Measurements from ENCODE around the gene TCF7L1.
A peak's percentile ranks its signal among the peaks of the same experiment; 100 is the strongest.

Gene TCF7L1

DNA sequence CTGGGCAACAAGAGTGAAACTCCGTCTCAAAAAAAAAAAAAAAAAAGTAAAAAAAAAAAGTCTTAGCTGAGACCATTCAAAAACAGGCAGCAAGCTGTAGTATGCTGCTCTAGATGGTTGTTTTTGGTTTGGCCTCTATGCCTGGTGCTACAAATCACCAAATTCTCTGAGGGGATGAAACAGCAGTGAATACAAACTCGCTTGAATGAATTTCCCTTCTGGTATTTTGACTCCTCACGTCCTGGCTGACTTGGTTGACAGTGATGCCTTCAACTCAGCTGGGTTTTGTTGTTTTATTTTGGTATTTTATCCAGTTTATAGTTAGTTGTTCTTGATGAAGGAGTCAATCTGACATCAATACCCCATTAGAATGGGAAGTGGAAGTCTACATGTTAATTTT lies 3.3 kb upstream of the TCF7L1 start:
- H3K4me2 ChIP-seq: no peak overlapping the region
- peaks cover 0 to 13% (median 10%) of the 10 kb centered on the region in 11 experiments; a peak in 15 of 22 replicates for H4K20me1 ChIP-seq
- 0 out of 22 replicates have a peak, but pooled peaks cover 0 to 5% (median 0%) of the 10 kb centered on the region in 11 experiments for H3K9me3 ChIP-seq (replicated peaks in 1 of 11)
- peaks cover 13 to 21% (median 18%) of the 10 kb centered on the region in 10 experiments for H3K4me1 ChIP-seq
- peaks cover 30 to 40% (median 35%) of the 10 kb centered on the region in 11 experiments for H3K27me3 ChIP-seq
- no peak overlapping the region for H3K4me3 ChIP-seq
- H3K27ac ChIP-seq: no peak overlapping the region
- no peak for TF ChIP-seq Cebpa-rat (IDR thresholded peaks at IDR 0.05)
- H3K36me3 ChIP-seq: no peaks in the 10 kb centered on the region
- H3K9ac ChIP-seq: no peak overlapping the region

DNA sequence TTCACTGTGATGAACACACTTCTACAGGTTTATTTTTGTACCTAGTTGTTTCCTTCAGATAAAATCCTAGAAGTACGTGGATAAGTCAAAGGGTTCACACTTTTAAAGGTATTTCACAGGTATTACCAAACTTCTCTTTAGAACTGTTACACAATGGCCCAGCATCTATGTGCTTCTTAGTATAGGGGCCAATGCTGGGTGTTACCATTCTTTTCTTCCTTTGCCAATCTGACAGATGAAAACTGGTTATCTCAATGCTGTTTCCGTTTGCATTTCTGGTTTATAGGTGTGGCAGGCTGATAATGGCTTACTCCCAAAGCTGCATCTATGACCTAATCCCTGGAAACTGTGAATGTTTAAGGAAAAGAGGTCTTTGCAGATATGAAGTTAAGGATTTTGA lies 2.8 kb upstream of the TCF7L1 start:
- 0 out of 22 replicates have a peak, but pooled peaks cover 0 to 5% (median 0%) of the 10 kb centered on the region in 11 experiments for H3K9me3 ChIP-seq (replicated peaks in 1 of 11)
- H3K36me3 ChIP-seq: no peaks in the 10 kb centered on the region
- H3K4me1 ChIP-seq: peaks cover 13 to 21% (median 18%) of the 10 kb centered on the region in 10 experiments
- no peak for TF ChIP-seq Cebpa-rat (IDR thresholded peaks at IDR 0.05)
- H3K27ac ChIP-seq: no peak overlapping the region
- H3K4me3 ChIP-seq: no peak overlapping the region
- H4K20me1 ChIP-seq: peaks cover 0 to 19% (median 15%) of the 10 kb centered on the region in 11 experiments; a peak in 15 of 22 replicates
- H3K9ac ChIP-seq: no peak overlapping the region
- H3K27me3 ChIP-seq: peaks cover 36 to 45% (median 40%) of the 10 kb centered on the region in 11 experiments
- H3K4me2 ChIP-seq: no peak overlapping the region

DNA sequence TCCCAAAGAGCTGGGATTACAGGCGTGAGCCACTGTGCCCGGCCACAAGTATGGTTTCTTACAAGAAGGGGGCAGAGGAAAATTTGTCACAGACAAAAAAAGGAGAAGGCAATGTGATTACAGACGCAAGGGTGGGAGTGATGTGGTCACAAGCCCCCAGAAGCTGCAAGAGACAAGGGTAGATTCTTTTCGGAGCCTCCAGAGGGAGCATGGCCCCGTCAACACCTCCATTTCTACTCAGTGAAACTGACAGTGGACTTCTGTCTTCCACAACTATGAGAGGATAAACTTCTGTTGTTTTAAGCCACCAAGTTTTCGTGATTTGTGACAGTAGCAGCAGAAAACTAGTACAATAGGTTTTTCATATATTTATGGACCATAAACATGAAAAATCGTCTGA lies 2.1 kb upstream of the TCF7L1 start:
- Histone ChIP-seq H3K4me3 (no peak overlapping the region), H3K4me1 (peaks cover 13 to 21% (median 18%) of the 10 kb centered on the region in 10 experiments), H3K36me3 (no peaks in the 10 kb centered on the region), H4K20me1 (peaks cover 0 to 23% (median 15%) of the 10 kb centered on the region in 11 experiments; a peak in 15 of 22 replicates), H3K27me3 (peaks cover 43 to 52% (median 47%) of the 10 kb centered on the region in 11 experiments), H3K9me3 (replicated peaks in 1 of 11) (0 out of 22 replicates have a peak, but pooled peaks cover 0 to 5% (median 0%) of the 10 kb centered on the region in 11 experiments), H3K27ac (no peak overlapping the region), H3K9ac (no peak overlapping the region), H3K4me2 (no peak overlapping the region)
- no peak for TF ChIP-seq Cebpa-rat (IDR thresholded peaks at IDR 0.05)

DNA sequence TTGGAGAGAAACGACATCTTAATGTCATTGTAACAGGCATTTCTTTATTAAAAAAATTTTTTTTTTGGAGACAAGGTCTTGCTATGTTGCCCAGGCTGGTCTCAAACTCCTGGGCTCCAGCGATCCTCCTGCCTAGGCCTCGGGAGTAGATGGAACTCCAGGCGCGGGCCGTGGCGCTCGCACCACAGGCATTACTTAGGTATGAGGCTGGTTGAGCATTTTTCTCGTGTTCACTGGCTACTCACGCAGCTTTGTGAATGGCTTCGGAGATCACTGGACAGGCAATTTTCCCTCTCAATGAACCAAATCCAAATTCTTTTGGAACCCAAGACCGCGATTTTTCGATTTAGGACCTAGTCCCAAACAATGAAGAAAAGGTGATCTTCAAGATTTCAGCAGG lies 795 bp upstream of the TCF7L1 start:
- Histone ChIP-seq H3K27me3 (peaks cover 47 to 64% (median 58%) of the 10 kb centered on the region in 11 experiments), H3K36me3 (no peaks in the 10 kb centered on the region), H3K4me1 (peaks cover 13 to 21% (median 18%) of the 10 kb centered on the region in 10 experiments), H3K9ac (peak overlapping the region in 8 of 11 experiments; percentile 45 to 70 (median 66); a peak in 12 of 22 replicates), H3K4me3 (peak overlapping the region; percentile 64 to 81 (median 70)), H4K20me1 (peaks cover 0 to 26% (median 15%) of the 10 kb centered on the region in 11 experiments; a peak in 15 of 22 replicates), H3K4me2 (peak overlapping the region; percentile 77 to 98 (median 95)), H3K9me3 (replicated peaks in 1 of 11) (0 out of 22 replicates have a peak, but pooled peaks cover 0 to 5% (median 0%) of the 10 kb centered on the region in 11 experiments), H3K27ac (no peak overlapping the region)
- TF ChIP-seq Cebpa-rat (IDR thresholded peaks at IDR 0.05): no peak

DNA sequence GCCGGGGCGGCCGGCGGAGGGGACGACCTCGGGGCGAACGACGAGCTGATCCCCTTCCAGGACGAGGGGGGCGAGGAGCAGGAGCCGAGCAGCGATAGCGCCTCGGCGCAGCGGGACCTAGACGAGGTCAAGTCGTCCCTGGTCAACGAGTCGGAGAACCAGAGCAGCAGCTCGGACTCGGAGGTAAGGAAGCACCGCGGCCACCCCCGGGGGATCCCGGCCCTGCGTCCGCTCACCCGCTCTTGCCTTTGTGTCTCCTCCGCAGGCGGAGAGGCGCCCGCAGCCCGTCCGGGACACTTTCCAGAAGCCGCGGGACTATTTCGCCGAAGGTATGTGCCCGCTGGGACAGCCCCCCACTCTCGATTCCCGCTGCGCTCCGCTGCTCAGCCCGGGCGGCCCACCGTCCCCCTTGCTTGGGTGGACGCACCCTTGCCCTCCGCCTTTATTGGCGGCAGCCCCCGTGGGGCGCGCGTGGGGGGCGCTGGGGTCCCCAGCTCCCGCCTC lies 611 bp downstream of the TCF7L1 start:
- H3K27me3 ChIP-seq: peaks cover 47 to 69% (median 61%) of the 10 kb centered on the region in 11 experiments
- peaks cover 0 to 26% (median 15%) of the 10 kb centered on the region in 11 experiments; a peak in 15 of 22 replicates for H4K20me1 ChIP-seq
- peak overlapping the region; percentile 64 to 81 (median 70) for H3K4me3 ChIP-seq
- peak overlapping the region; percentile 77 to 98 (median 95) for H3K4me2 ChIP-seq
- H3K36me3 ChIP-seq: no peaks in the 10 kb centered on the region
- H3K27ac ChIP-seq: peak overlapping the region in 1 of 11 experiments; percentile 25; a peak in 1 of 22 replicates
- TF ChIP-seq Cebpa-rat (IDR thresholded peaks at IDR 0.05): no peak
- H3K4me1 ChIP-seq: peaks cover 13 to 21% (median 18%) of the 10 kb centered on the region in 10 experiments
- H3K9me3 ChIP-seq (replicated peaks in 1 of 11): no peaks in the 10 kb centered on the region
- peak overlapping the region; percentile 45 to 70 (median 66) for H3K9ac ChIP-seq

DNA sequence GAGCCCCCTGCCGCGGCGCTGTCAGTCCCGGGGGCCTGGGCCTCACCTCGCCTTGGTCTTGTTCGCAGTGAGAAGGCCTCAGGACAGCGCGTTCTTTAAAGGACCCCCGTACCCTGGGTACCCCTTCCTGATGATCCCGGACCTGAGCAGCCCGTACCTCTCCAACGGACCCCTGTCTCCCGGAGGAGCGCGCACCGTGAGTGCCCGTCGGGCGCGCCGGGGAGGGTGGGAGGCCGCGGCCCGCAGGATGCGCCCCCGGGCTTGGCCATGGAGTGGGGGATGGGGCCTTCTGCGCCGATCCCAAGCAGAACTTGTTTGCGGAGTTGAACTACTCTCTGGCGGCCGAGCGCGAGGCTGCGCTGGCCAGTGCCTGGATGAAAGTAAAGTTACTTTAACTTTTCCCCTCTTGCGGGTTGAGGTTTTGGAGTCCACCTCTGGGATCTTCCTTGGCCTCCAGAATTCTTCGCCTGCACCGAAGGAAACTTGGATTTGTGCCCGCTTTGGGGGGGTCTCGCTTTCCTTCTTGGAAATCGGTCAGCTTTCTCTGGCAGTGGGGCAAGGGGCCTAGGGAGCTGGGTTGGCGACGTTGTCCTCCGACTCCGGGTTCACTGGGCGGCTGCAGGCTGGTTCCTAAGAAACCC lies 1.2 kb downstream of the TCF7L1 start:
- TF ChIP-seq Cebpa-rat (IDR thresholded peaks at IDR 0.05): no peak
- H3K9ac ChIP-seq: peak overlapping the region in 8 of 11 experiments; percentile 57 to 70 (median 67); a peak in 12 of 22 replicates
- H3K9me3 ChIP-seq (replicated peaks in 1 of 11): no peaks in the 10 kb centered on the region
- peaks cover 0 to 26% (median 15%) of the 10 kb centered on the region in 11 experiments; a peak in 15 of 22 replicates for H4K20me1 ChIP-seq
- H3K27me3 ChIP-seq: peaks cover 47 to 69% (median 61%) of the 10 kb centered on the region in 11 experiments
- H3K27ac ChIP-seq: peak overlapping the region in 1 of 11 experiments; percentile 25; a peak in 1 of 22 replicates
- H3K4me2 ChIP-seq: peak overlapping the region; percentile 77 to 98 (median 95)
- no peaks in the 10 kb centered on the region for H3K36me3 ChIP-seq
- H3K4me3 ChIP-seq: peak overlapping the region; percentile 64 to 81 (median 70)
- peaks cover 13 to 21% (median 18%) of the 10 kb centered on the region in 10 experiments for H3K4me1 ChIP-seq

DNA sequence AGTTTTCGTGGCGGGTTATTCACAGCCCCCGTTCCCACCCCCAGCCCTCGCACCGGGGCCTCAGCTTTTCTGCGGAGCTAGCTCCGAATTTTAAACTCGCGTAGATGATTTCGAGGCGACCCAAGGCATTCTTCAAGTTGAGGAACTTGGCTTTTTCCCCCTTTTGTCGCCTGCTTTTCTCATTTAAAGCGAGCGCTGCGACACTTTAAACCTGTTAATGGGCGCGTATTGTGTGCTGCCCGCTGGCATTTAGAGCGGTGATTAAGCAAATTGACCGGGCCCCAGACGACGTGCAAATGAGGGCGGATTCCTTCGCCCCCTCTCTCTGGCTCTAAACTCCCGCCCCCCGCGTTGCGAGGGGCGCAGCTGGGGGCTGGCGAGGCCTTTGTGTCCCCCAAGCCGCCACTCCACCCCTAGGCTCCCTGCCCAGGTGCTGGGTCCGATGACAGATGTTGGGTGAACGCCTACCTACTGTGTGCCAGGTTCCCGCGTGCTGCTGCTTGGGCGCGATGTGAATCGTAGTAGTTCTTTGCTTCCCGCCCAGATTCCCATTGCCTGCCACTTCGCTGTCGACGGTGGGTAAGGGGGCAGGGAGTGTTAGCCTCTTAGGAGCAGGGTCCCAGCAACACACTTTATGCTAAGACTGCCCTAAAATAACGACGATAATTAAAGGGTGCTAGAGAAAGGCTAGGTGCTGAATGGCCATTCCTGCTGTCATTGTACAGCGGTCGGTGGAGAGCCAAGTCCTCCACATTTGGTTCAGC lies 1.9 kb downstream of the TCF7L1 start:
- H4K20me1 ChIP-seq: peaks cover 0 to 26% (median 15%) of the 10 kb centered on the region in 11 experiments; a peak in 15 of 22 replicates
- H3K9me3 ChIP-seq (replicated peaks in 1 of 11): no peaks in the 10 kb centered on the region
- no peak overlapping the region for H3K9ac ChIP-seq
- H3K4me2 ChIP-seq: peak overlapping the region in 6 of 11 experiments; percentile 82 to 98 (median 96); a peak in 6 of 22 replicates
- H3K4me1 ChIP-seq: peaks cover 13 to 21% (median 18%) of the 10 kb centered on the region in 10 experiments
- TF ChIP-seq Cebpa-rat (IDR thresholded peaks at IDR 0.05): no peak
- H3K36me3 ChIP-seq: no peaks in the 10 kb centered on the region
- peak overlapping the region in 3 of 10 experiments; percentile 32 to 81 (median 75); a peak in 4 of 20 replicates for H3K4me3 ChIP-seq
- no peak overlapping the region for H3K27ac ChIP-seq
- peaks cover 47 to 69% (median 61%) of the 10 kb centered on the region in 11 experiments for H3K27me3 ChIP-seq

DNA sequence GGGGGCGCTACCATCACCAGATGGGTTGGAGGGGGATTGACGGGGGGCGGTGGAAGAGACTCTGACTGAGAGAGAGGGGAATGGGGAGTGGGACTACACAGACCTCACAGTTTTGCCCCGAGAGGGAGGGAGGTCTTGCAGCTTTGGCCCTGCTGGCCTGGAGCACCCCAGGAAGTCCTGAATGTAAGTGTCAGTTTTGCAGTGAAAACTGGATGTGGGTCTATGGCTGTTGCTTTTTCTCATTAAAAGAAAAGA lies 2.4 kb downstream of the TCF7L1 start:
- Histone ChIP-seq H3K4me3 (no peak overlapping the region), H3K27ac (no peak overlapping the region), H3K27me3 (peaks cover 47 to 69% (median 61%) of the 10 kb centered on the region in 11 experiments), H4K20me1 (peaks cover 0 to 26% (median 15%) of the 10 kb centered on the region in 11 experiments; a peak in 15 of 22 replicates), H3K9me3 (replicated peaks in 1 of 11) (no peaks in the 10 kb centered on the region), H3K4me2 (no peak overlapping the region), H3K36me3 (no peaks in the 10 kb centered on the region), H3K9ac (no peak overlapping the region), H3K4me1 (peaks cover 13 to 21% (median 18%) of the 10 kb centered on the region in 10 experiments)
- TF ChIP-seq Cebpa-rat (IDR thresholded peaks at IDR 0.05): no peak
